HG03575 (cell line): ENCODE data around the gene PSMD11.
"Not testable (repeated sequence)": the region's sequence is repeated elsewhere in the genome, so short reads cannot be mapped to it uniquely, and the experiment has no call there.

ENCODE experiments used
- ATAC-seq: cut with Tn5 transposase; IDR thresholded peaks from one replicate; pipeline ENCODE4 v1.9.1; 2021; ENCODE audit not compliant: unreplicated experiment, insufficient number of reproducible peaks, low FRiP score; ENCODE audit errors: extremely low read depth

PSMD11 gene

GRCh38 chr17:32523017-32523680 is 78.8 kb downstream of the PSMD11 start:
- peak; percentile 37 for ATAC-seq

GRCh38 chr17:32523827-32524552 is 79.7 kb downstream of the PSMD11 start:
- peak; percentile 31 for ATAC-seq

GRCh38 chr17:32524553-32524880 is 80.2 kb downstream of the PSMD11 start:
- ATAC-seq: not testable (repeated sequence)

GRCh38 chr17:32525122-32525521 is 80.8 kb downstream of the PSMD11 start:
- no peak for ATAC-seq

GRCh38 chr17:32527146-32527545 is 82.8 kb downstream of the PSMD11 start:
- no peak for ATAC-seq

GRCh38 chr17:32528825-32529224 is 84.5 kb downstream of the PSMD11 start:
- ATAC-seq: no peak

- no peak for ATAC-seq
Observed at GRCh38 chr17:32529604-32530003, 85.3 kb downstream of the PSMD11 start.
